ENCODE data around the gene KLF12. TPM values are rescaled to one million over a fixed set of nuclear protein-coding genes. Genes with fewer than 3 reads are reported as not detected.

Gene KLF12
- total and polyA plus RNA-seq, 9 of the 15 experiments (the other 6 are each of a cell fraction or from before 2014, with no cell fraction given) = under 0.01 to 0.07 (median 0.05) TPM; not detected in 3

- no peaks in the 10 kb centered on the region for H3K9me1 ChIP-seq (ENCODE audit: control insufficient read depth, insufficient read depth, low read length)
- no peak overlapping the region for H3K9ac ChIP-seq (ENCODE audit: insufficient read depth in 1 of 2, low read depth in 2 of 2, low read length in 2 of 2)
- no peak for ATAC-seq
- WGBS (ENCODE audit: insufficient coverage, low coverage, missing lambda C conversion rate) = 0% methylated on average over 3 of the region's 3 CpGs
- CTCF ChIA-PET (ENCODE audit: low intra/inter-chr PET ratio) = no interaction called here
- in situ Hi-C loops (cut with MboI) = no loop called here
- H4K20me1 ChIP-seq (replicated peaks; ENCODE audit: control insufficient read depth, insufficient read depth, low read length) = no peaks in the 10 kb centered on the region
- BruUV-seq (replicated peaks) = no TSS peak
- H3K4me1 ChIP-seq (replicated peaks in 1 of 2; ENCODE audit: control insufficient read depth in 2 of 2, insufficient read depth in 2 of 2, low read length in 2 of 2) = no peaks in the 10 kb centered on the region
- H3K27ac ChIP-seq (ENCODE audit: extremely low read depth, low read depth, low read length) = no peak overlapping the region
- H3K36me3 ChIP-seq (ENCODE audit: control insufficient read depth, insufficient read depth, low read length) = no peaks in the 10 kb centered on the region
- no peak overlapping the region for H3K4me3 ChIP-seq
- no peak for DNase-seq (ENCODE audit: extremely low read depth in 1 of 4, low spot score in 3 of 4)
- no peak overlapping the region for H2AFZ ChIP-seq (ENCODE audit: low read depth, low read length)
- POLR2A ChIA-PET = no interaction called here
- H3K27me3 ChIP-seq (ENCODE audit: control insufficient read depth in 2 of 2, insufficient read depth in 2 of 2, low read length in 2 of 2) = no peaks in the 10 kb centered on the region
- TF ChIP-seq U2AF1 (optimal IDR thresholded peaks at IDR 0.05; ENCODE audit: low read depth, low read length) = no peak
- TF ChIP-seq ZNF609 (CRISPR knock-in tag; IDR thresholded peaks at IDR 0.05; ENCODE audit: borderline replicate concordance) = no peak
- TF ChIP-seq TCF7L2 (IDR thresholded peaks at IDR 0.05; ENCODE audit: low read depth, low read length) = no peak
- no peak for TF ChIP-seq FOSL1 (tag; conservative IDR thresholded peaks at IDR 0.05)
- no peak for TF ChIP-seq ZSCAN32 (CRISPR knock-in tag; IDR thresholded peaks at IDR 0.05)
- no peak for TF ChIP-seq NFATC3 (IDR thresholded peaks at IDR 0.05)
- intact Hi-C loops (cut with micrococcal nuclease) = no loop called here
- no peaks in the 10 kb centered on the region for H3K79me2 ChIP-seq (ENCODE audit: control insufficient read depth, insufficient read depth, low read length)
- no peak overlapping the region for H3K4me2 ChIP-seq (ENCODE audit: insufficient read depth, low read length)
- FAIRE-seq = no peak
- H3K9me3 ChIP-seq (replicated peaks; ENCODE audit: control insufficient read depth, insufficient read depth, low read depth, low read length) = no peaks in the 10 kb centered on the region
These were observed 26.6 kb downstream of the KLF12 start for GRCh38 chr13:74107598-74107997.
